ENCODE data around the gene CA4.
A peak's percentile ranks its signal among the peaks of the same experiment; 100 is the strongest.

GRCh38 chr17:60155427-60155814 lies 5.6 kb downstream of the CA4 start:
- no peak for TF ChIP-seq CTCF (tag by site-specific recombination; IDR thresholded peaks at IDR 0.05)
- peak; percentile 78; the same call in 1 of the 2 replicates for TF ChIP-seq ZNF776 (tag by site-specific recombination; IDR thresholded peaks at IDR 0.05; ENCODE audit: borderline replicate concordance)
- TF ChIP-seq ZNF830 (tag by site-specific recombination; IDR thresholded peaks at IDR 0.05; ENCODE audit: low read depth) = no peak

Data from HEK293 (cell line).